ENCODE results near the gene CRTAC1.

The CRTAC1 gene

DNA sequence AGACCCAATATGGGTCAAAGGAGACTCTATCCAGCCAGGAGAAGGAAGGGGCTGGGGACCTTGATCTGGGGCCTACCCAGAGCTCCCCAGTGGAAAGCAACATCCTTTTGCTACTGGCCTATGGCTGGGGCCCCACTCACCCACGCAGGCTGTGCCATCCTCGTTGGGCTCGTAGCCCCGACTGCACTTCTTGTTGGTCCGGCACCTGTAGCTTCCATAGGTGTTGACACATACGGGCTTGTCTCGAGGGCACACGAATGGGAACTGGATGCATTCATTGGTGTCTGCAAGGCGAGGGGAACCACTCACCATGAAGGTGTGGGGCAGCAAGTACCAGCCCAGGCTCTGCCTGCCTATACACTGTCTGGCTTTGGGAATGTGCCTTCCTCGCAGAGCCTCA, 150.3 kb downstream of the CRTAC1 start:
- H3K4me3 ChIP-seq (ENCODE audit: control insufficient read depth, low read depth, low read length), result no peak overlapping the region
- DNase-seq (ENCODE audit: low read depth), result no peak
- TF ChIP-seq, protein P1, sequence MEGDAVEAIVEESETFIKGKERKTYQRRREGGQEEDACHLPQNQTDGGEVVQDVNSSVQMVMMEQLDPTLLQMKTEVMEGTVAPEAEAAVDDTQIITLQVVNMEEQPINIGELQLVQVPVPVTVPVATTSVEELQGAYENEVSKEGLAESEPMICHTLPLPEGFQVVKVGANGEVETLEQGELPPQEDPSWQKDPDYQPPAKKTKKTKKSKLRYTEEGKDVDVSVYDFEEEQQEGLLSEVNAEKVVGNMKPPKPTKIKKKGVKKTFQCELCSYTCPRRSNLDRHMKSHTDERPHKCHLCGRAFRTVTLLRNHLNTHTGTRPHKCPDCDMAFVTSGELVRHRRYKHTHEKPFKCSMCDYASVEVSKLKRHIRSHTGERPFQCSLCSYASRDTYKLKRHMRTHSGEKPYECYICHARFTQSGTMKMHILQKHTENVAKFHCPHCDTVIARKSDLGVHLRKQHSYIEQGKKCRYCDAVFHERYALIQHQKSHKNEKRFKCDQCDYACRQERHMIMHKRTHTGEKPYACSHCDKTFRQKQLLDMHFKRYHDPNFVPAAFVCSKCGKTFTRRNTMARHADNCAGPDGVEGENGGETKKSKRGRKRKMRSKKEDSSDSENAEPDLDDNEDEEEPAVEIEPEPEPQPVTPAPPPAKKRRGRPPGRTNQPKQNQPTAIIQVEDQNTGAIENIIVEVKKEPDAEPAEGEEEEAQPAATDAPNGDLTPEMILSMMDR (conservative IDR thresholded peaks at IDR 0.05; ENCODE audit: control insufficient read depth, insufficient read depth, low read depth, low read length), result no peak

DNA sequence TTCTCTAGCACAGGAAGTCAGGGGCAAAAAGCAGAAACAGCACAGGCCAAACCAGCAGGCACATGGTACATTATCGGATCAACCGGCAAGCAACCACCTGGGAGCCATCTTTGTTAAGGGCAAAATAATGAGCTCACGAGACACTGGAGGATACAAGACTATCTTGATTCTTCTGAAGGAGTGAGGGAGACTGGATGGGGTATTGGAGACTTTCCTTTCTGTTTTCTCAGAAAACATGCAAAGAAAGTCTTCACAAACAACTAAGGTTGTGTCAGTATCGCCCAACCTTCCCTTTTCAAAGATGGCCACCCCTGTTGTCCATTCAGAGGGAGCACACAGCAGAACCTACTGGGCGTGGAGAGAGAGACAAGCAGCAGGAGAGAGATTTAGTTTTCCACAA, 151.2 kb downstream of the CRTAC1 start:
- H3K4me3 ChIP-seq (ENCODE audit: control insufficient read depth, low read depth, low read length), result no peak overlapping the region
- TF ChIP-seq, protein P1 (conservative IDR thresholded peaks at IDR 0.05; ENCODE audit: control insufficient read depth, insufficient read depth, low read depth, low read length), result no peak
- DNase-seq (ENCODE audit: low read depth), result no peak

DNA sequence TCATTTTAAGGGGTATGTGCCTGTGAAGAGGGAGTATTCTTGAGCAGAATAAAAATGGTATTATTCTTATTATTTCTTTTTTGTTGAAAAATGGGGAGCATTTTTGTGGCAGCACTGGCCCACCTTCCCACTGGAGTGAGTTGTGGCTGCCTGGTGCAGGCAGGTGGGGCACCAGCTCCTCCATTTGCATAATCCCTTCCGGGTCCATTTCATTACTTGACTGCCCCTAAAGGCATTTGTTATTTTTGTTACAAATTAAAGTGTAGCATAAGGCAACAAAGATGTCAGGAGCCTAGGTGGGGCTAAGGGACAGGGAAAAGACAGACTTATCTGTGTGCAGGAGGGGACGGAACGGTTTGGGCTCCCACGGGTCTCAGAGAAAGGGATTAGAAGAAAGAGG, 154.0 kb downstream of the CRTAC1 start:
- no peak for DNase-seq (ENCODE audit: low read depth)
- TF ChIP-seq, protein P1 (conservative IDR thresholded peaks at IDR 0.05; ENCODE audit: control insufficient read depth, insufficient read depth, low read depth, low read length), result no peak
- no peak overlapping the region for H3K4me3 ChIP-seq (ENCODE audit: control insufficient read depth, low read depth, low read length)

DNA sequence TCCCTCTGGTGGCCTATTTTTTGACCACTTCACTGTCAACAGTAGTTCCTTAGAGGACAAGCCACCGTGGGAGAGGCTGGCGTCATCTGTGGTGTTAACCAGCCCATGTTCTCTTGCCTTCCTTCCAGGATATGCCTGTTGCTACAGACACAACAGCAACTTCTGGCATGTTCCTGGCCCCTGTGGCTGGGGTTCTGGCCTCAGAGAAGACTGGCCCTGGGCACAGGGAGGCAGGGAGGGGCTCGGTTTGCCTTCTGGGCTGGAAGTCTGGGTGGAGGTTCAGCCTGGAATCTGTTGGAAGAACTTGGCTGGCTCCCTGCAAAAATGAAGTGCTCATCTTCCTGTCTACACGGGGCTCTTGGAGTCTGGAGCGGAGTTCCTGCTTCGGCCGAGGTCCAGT, 155.0 kb downstream of the CRTAC1 start:
- no peak for DNase-seq (ENCODE audit: low read depth)
- TF ChIP-seq, protein P1 (conservative IDR thresholded peaks at IDR 0.05; ENCODE audit: control insufficient read depth, insufficient read depth, low read depth, low read length), result no peak
- no peak overlapping the region for H3K4me3 ChIP-seq (ENCODE audit: control insufficient read depth, low read depth, low read length)

DNA sequence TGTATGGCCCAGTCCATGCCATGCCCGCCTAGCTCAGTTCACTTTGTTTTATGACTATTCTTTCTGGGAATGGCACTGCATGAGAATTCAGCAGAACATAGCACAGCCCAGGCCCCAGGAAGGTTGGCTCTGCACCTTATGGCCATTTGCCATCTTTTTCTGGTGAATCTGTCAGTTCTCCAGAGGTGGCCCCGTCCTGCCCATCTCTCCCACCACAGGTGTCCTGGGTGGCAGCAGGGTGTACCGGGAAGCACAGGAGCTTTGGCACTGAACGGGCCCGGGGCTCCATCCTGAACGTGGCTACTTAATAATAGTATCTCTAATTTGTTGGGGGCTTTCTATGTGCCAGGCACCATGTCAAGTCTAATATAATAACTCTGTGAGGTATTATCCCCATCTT, 156.1 kb downstream of the CRTAC1 start:
- no peak overlapping the region for H3K4me3 ChIP-seq (ENCODE audit: control insufficient read depth, low read depth, low read length)
- DNase-seq (ENCODE audit: low read depth), result no peak
- TF ChIP-seq, protein P1 (conservative IDR thresholded peaks at IDR 0.05; ENCODE audit: control insufficient read depth, insufficient read depth, low read depth, low read length), result no peak

DNA sequence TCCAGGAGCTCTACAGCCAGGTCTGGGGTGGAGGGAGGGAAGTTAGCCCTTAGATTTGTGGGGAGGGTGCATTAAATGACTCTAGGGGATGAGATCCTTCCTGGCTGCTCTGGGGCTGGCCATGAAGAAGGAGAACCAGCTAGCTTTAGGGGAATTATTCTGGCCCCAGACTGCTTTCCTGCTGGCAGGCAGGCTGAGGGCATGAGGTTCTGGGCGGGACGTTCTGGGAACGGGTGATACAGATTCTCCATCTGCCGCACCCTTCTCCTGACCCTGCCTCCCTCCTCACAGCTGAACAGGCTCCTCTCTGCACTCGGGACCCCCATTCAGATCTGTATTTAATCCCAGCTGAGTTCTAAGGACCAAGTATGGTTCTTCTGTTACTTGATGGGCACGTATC, 156.9 kb downstream of the CRTAC1 start:
- TF ChIP-seq, protein P1 (conservative IDR thresholded peaks at IDR 0.05; ENCODE audit: control insufficient read depth, insufficient read depth, low read depth, low read length), result no peak
- no peak for DNase-seq (ENCODE audit: low read depth)
- no peak overlapping the region for H3K4me3 ChIP-seq (ENCODE audit: control insufficient read depth, low read depth, low read length)

DNA sequence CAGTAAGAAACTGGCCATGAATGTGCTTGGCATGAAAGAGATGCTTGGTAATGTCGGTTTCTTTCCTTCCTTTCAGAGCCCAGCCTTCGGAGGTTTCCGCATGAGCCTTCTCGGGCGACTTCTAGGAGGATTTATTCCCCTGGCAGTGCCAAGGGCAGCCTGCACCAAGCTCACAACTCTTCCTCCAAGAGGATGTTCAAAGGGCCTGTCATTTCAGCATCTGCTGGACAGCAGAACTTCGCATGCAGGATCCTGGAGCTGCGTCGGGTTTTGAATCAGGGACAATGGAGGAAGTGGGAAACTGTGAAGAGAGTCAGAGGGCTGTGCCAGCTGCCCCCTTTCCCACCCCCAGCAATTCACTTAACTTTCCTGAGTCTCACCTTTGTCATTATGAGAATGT, 159.4 kb downstream of the CRTAC1 start:
- no peak for DNase-seq (ENCODE audit: low read depth)
- TF ChIP-seq, protein P1 (conservative IDR thresholded peaks at IDR 0.05; ENCODE audit: control insufficient read depth, insufficient read depth, low read depth, low read length), result no peak
- no peak overlapping the region for H3K4me3 ChIP-seq (ENCODE audit: control insufficient read depth, low read depth, low read length)
